ENCODE data around the gene PTPRT. TPM values are rescaled to one million over a fixed set of nuclear protein-coding genes. Genes with fewer than 3 reads are reported as not detected.

Gene PTPRT
- total RNA-seq, 1 experiment from 2014 or later, result 0.13 TPM

GRCh38 chr20:43235998-43236397 is 46.3 kb upstream of the PTPRT start:
- no peak overlapping the region for H3K56ac ChIP-seq (ENCODE audit: insufficient read length, low read depth, low read length)
- H2AK5ac ChIP-seq (ENCODE audit: insufficient read length, low read length), result no peak overlapping the region
- TF ChIP-seq, protein P1, sequence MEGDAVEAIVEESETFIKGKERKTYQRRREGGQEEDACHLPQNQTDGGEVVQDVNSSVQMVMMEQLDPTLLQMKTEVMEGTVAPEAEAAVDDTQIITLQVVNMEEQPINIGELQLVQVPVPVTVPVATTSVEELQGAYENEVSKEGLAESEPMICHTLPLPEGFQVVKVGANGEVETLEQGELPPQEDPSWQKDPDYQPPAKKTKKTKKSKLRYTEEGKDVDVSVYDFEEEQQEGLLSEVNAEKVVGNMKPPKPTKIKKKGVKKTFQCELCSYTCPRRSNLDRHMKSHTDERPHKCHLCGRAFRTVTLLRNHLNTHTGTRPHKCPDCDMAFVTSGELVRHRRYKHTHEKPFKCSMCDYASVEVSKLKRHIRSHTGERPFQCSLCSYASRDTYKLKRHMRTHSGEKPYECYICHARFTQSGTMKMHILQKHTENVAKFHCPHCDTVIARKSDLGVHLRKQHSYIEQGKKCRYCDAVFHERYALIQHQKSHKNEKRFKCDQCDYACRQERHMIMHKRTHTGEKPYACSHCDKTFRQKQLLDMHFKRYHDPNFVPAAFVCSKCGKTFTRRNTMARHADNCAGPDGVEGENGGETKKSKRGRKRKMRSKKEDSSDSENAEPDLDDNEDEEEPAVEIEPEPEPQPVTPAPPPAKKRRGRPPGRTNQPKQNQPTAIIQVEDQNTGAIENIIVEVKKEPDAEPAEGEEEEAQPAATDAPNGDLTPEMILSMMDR (conservative IDR thresholded peaks at IDR 0.05), result no peak
- no peaks in the 10 kb centered on the region for H3K9me3 ChIP-seq (ENCODE audit: control insufficient read depth, low read depth, low read length)
- H3K23ac ChIP-seq (ENCODE audit: insufficient read length, low read depth, low read length), result no peak overlapping the region
- H2AFZ ChIP-seq (ENCODE audit: low read length), result no peak overlapping the region
- no peak overlapping the region for H3K27ac ChIP-seq (ENCODE audit: insufficient read length, low read depth, low read length)
- H3K4me1 ChIP-seq (ENCODE audit: insufficient read depth, low read length), result no peaks in the 10 kb centered on the region
- no peaks in the 10 kb centered on the region for H4K20me1 ChIP-seq (ENCODE audit: control insufficient read depth, insufficient read depth, insufficient read length)
- Mint-ChIP-seq H3K9me3 (no peaks in the 10 kb centered on the region), H3K27ac (peak overlapping the region in 1 of 3 experiments; percentile 24; a peak in 2 of 7 replicates), H3K4me3 (no peak overlapping the region), H3K36me3 (ENCODE audit: insufficient read depth in 1 of 3, low read depth in 3 of 3) (no peaks in the 10 kb centered on the region), H3K4me1 (peaks cover 15% of the 10 kb centered on the region in 2 experiments), H3K27me3 (ENCODE audit: low read depth) (peaks cover 50% of the 10 kb centered on the region)
- H3K79me2 ChIP-seq (ENCODE audit: insufficient read depth, low read length), result no peaks in the 10 kb centered on the region
- no peak for DNase-seq
- H3T11ph ChIP-seq (ENCODE audit: low read length), result no peak overlapping the region
- H2BK20ac ChIP-seq (ENCODE audit: low read depth, low read length, poor library complexity, severe bottlenecking), result no peak overlapping the region
- no CpG with 5 or more reads among the region's 2 CpGs for WGBS (ENCODE audit: extremely low coverage, insufficient read length, low lambda C conversion rate)
- H3K14ac ChIP-seq (ENCODE audit: insufficient read depth, low read length), result no peak overlapping the region
- H3K79me1 ChIP-seq (ENCODE audit: insufficient read depth, low read depth, low read length, poor library complexity, severe bottlenecking), result no peaks in the 10 kb centered on the region
- H2BK15ac ChIP-seq (ENCODE audit: low read depth, low read length), result no peak overlapping the region
- no peak overlapping the region for H4K91ac ChIP-seq (ENCODE audit: insufficient read length, low read depth, low read length)
- H3K4me2 ChIP-seq (ENCODE audit: insufficient read depth, insufficient read length, low read length), result no peak overlapping the region
- H2BK120ac ChIP-seq (ENCODE audit: low read depth, low read length, poor library complexity, severe bottlenecking), result no peak overlapping the region
- H3K9ac ChIP-seq (ENCODE audit: extremely low read depth, insufficient read length, low read length), result no peak overlapping the region
- no peak overlapping the region for H3K4ac ChIP-seq (ENCODE audit: low read depth, low read length)
- H2BK12ac ChIP-seq (ENCODE audit: insufficient read length, low read depth, low read length), result no peak overlapping the region
- H3K18ac ChIP-seq (ENCODE audit: insufficient read length, low read depth, low read length), result no peak overlapping the region
- no peak overlapping the region for H4K8ac ChIP-seq (replicated peaks; ENCODE audit: insufficient read length, low read depth, low read length)
- H4K5ac ChIP-seq (ENCODE audit: insufficient read length, low read depth, low read length), result no peak overlapping the region
- no peak overlapping the region for H2BK5ac ChIP-seq (ENCODE audit: insufficient read length, low read length)
- no peaks in the 10 kb centered on the region for H3K27me3 ChIP-seq (ENCODE audit: insufficient read depth, low read length)
- no peaks in the 10 kb centered on the region for H3K23me2 ChIP-seq (ENCODE audit: insufficient read length, low read depth, low read length, poor library complexity, severe bottlenecking)
